GM12865 (cell line): ENCODE measurements around the gene PRSS50.
A peak's percentile ranks its signal among the peaks of the same experiment; 100 is the strongest.
"Not testable (repeated sequence)": the region's sequence is repeated elsewhere in the genome, so short reads cannot be mapped to it uniquely, and the experiment has no call there.

Source experiments
- DNase-seq: peaks from one replicate; pipeline ENCODE4 v3.0.0; 2010; ENCODE audit warnings: low read depth
- H3K4me3 ChIP-seq: 2 replicates; pipeline ENCODE4 v1.5.1; 2011; ENCODE audit warnings: mild to moderate bottlenecking, low read depth, low read length, control low read depth
- CTCF ChIP-seq: IDR thresholded peaks from 2 replicates; pipeline ENCODE4 v1.5.1; 2011; ENCODE audit warnings: low read length, control low read depth, low read depth, inconsistent platforms; ENCODE audit not compliant: insufficient read depth; ENCODE audit errors: missing control alignments

PRSS50 gene

GRCh38 chr3:46709157-46709654 is 8.5 kb downstream of the PRSS50 start:
- no peak for DNase-seq
- no peak for TF ChIP-seq CTCF
- no peak overlapping the region for H3K4me3 ChIP-seq

- H3K4me3 ChIP-seq: no peak overlapping the region
- no peak for TF ChIP-seq CTCF
- DNase-seq: no peak
These were observed 9.1 kb downstream of the PRSS50 start for GRCh38 chr3:46708401-46709156.

- no peak for DNase-seq
- H3K4me3 ChIP-seq: no peak overlapping the region
- TF ChIP-seq CTCF: no peak
These were observed 10.1 kb downstream of the PRSS50 start for GRCh38 chr3:46707601-46708011.

GRCh38 chr3:46706771-46707582 is 10.7 kb downstream of the PRSS50 start:
- H3K4me3 ChIP-seq: no peak overlapping the region
- no peak for TF ChIP-seq CTCF
- no peak for DNase-seq

- H3K4me3 ChIP-seq: no peak overlapping the region
- TF ChIP-seq CTCF: no peak
- no peak for DNase-seq
These were observed 11.7 kb downstream of the PRSS50 start for GRCh38 chr3:46705751-46706552.

GRCh38 chr3:46705022-46705530 is 12.6 kb downstream of the PRSS50 start:
- DNase-seq: peak; percentile 74
- no peak overlapping the region for H3K4me3 ChIP-seq
- TF ChIP-seq CTCF: peak; percentile 97

GRCh38 chr3:46704346-46704745 is 13.3 kb downstream of the PRSS50 start:
- DNase-seq, H3K4me3 ChIP-seq: not testable (repeated sequence)
